H1 (cell line): ENCODE results near the gene TEX54. TPM values are rescaled to one million over a fixed set of nuclear protein-coding genes. Genes with fewer than 3 reads are reported as not detected.
A peak's percentile ranks its signal among the peaks of the same experiment; 100 is the strongest.

Experiments used
- ATF2 ChIP-seq: IDR thresholded peaks from 2 replicates; pipeline ENCODE4 v1.6.1; 2012; ENCODE audit warnings: low read length, inconsistent platforms
- CREB1 ChIP-seq: IDR thresholded peaks from 2 replicates; pipeline ENCODE4 v1.6.1; 2012; ENCODE audit warnings: inconsistent platforms
- CTCF ChIP-seq, 3 experiments: IDR thresholded peaks; 1 replicate in 2 of 3; 2 replicates in 1 of 3; pipeline versions ENCODE4 v1.5.1 to v1.6.1; 2011; ENCODE audit warnings: low read length in 3 of 3, mild to moderate bottlenecking in 3 of 3, inconsistent platforms in 2 of 3, low read depth in 1 of 3, moderate library complexity in 1 of 3; ENCODE audit not compliant: insufficient read depth in 1 of 3; ENCODE audit errors: control extremely low read depth in 1 of 3
- E2F6 ChIP-seq: IDR thresholded peaks from 2 replicates; pipeline ENCODE4 v1.6.1; 2012; ENCODE audit warnings: inconsistent platforms
- EGR1 ChIP-seq: IDR thresholded peaks from 2 replicates; pipeline ENCODE4 v1.6.1; 2011; ENCODE audit warnings: low read depth, low read length, borderline replicate concordance
- EP300 ChIP-seq, 2 experiments: IDR thresholded peaks; 1 replicate in 1 of 2; 2 replicates in 1 of 2; pipeline ENCODE4 v1.6.1; 2011 to 2012; ENCODE audit warnings: low read depth in 2 of 2, low read length in 2 of 2, mild to moderate bottlenecking in 2 of 2, borderline replicate concordance in 1 of 2, inconsistent platforms in 1 of 2, moderate library complexity in 1 of 2
- FOSL1 ChIP-seq: IDR thresholded peaks from 2 replicates; pipeline ENCODE4 v1.6.1; 2011; ENCODE audit warnings: mild to moderate bottlenecking, low read depth, low read length, moderate library complexity; ENCODE audit not compliant: insufficient read depth
- JUN ChIP-seq: IDR thresholded peaks from 2 replicates; pipeline ENCODE4 v1.6.1; 2011; ENCODE audit warnings: low read depth, mild to moderate bottlenecking, improper control_type of control experiment, low read length
- KDM1A ChIP-seq: fragments of 200-600, 300-600 bp; sonication (generic); IDR thresholded peaks from 2 replicates; pipeline ENCODE4 v1.7.1; 2016; ENCODE audit warnings: mild to moderate bottlenecking, low read length, borderline replicate concordance
- PHF8 ChIP-seq: fragments of 200-600 bp; sonication (generic); conservative IDR thresholded peaks from 2 replicates; pipeline ENCODE4 v1.7.1; 2012; ENCODE audit warnings: low read depth, mild to moderate bottlenecking, inconsistent platforms, low read length, moderate library complexity
- TCF12 ChIP-seq: IDR thresholded peaks from 2 replicates; pipeline ENCODE4 v1.6.1; 2011; ENCODE audit warnings: low read depth, mild to moderate bottlenecking, low read length
- TEAD4 ChIP-seq: IDR thresholded peaks from 2 replicates; pipeline ENCODE4 v1.6.1; 2012; ENCODE audit warnings: low read depth, low read length, inconsistent platforms, mixed read lengths
- polyA plus RNA-seq, 7 experiments: library from polyadenylated mRNA; depleted of rRNA in 3 of 7; stranded (reverse) in 5 of 7; unstranded in 2 of 7; fragments of >200 nt in 5 of 7; fragments of 200-250 nt in 2 of 7; gene quantifications; 1 replicate in 5 of 7; 2 replicates in 1 of 7; 4 replicates in 1 of 7; pipeline versions ENCODE4 v1.2.1 to v1.2.3, GENCODE V29; 2011 to 2013; ENCODE audit warnings: missing spikeins in 2 of 7, mixed read lengths in 2 of 7
- total RNA-seq: library from RNA; stranded (reverse); fragmentation: NEBNext Ultra II Directional; extraction: Animal tissue kit (Norgen Biotek cat#: 25700); gene quantifications from 2 replicates; pipeline ENCODE4 v1.2.1, GENCODE V29; 2021

TEX54 gene
- total and polyA plus RNA-seq, 2 of the 8 experiments (the other 6 are each of a cell fraction or from before 2014, with no cell fraction given) = 1.2 TPM; not detected in 1

- TF ChIP-seq CREB1 = peak; percentile 70
- TF ChIP-seq CTCF (IDR thresholded peaks at IDR 0.05; ENCODE audit: control extremely low read depth in 1 of 3, insufficient read depth in 1 of 3, low read depth in 1 of 3, low read length in 3 of 3) = peak; percentile 96 to 100 (median 96)
- no peak for TF ChIP-seq ATF2
- TF ChIP-seq EGR1 = 0 out of 2 replicates have a peak, but pooled peaks have one; percentile 42
- no peak for TF ChIP-seq PHF8
- no peak for TF ChIP-seq TEAD4
- peak; percentile 74; the same call in 1 of the 2 replicates for TF ChIP-seq TCF12
- TF ChIP-seq FOSL1 = no peak
- no peak for TF ChIP-seq JUN
- TF ChIP-seq KDM1A = peak; percentile 51; the same call in 1 of the 2 replicates
- TF ChIP-seq E2F6 = 0 out of 2 replicates have a peak, but pooled peaks have one; percentile 10
- 0 out of 3 replicates have a peak, but pooled peaks of 1 of the 2 experiments have one; percentile 6 for TF ChIP-seq EP300 (IDR thresholded peaks at IDR 0.05; ENCODE audit: borderline replicate concordance in 1 of 2, low read depth in 2 of 2, low read length in 2 of 2)
- TF ChIP-seq, all 59 proteins: peak for 22
Observed at GRCh38 chr11:62786318-62787004, 46.2 kb downstream of the TEX54 start (continued).
